ENCODE results near the gene TGFBR1.

TGFBR1 gene

DNA sequence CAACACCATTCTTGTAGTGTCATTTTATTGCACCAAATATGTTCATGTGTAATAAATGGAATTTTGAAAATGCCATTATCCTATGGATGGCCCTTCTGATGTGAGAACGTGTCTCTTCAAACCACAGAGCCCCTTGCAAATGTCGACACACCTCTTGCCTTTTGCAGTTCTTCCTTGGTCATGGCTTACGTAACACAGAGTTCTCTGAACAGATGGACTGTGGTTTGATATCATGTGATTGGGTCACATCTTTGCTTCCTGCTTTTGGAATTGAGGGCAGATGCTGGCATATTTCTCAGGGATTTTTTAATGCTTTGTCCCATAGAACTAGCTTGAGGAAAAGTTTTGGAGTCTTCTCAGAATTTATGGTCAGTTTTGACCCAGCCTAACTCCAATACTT, 4.6 kb downstream of the TGFBR1 start:
- DNase-seq = no peak

DNA sequence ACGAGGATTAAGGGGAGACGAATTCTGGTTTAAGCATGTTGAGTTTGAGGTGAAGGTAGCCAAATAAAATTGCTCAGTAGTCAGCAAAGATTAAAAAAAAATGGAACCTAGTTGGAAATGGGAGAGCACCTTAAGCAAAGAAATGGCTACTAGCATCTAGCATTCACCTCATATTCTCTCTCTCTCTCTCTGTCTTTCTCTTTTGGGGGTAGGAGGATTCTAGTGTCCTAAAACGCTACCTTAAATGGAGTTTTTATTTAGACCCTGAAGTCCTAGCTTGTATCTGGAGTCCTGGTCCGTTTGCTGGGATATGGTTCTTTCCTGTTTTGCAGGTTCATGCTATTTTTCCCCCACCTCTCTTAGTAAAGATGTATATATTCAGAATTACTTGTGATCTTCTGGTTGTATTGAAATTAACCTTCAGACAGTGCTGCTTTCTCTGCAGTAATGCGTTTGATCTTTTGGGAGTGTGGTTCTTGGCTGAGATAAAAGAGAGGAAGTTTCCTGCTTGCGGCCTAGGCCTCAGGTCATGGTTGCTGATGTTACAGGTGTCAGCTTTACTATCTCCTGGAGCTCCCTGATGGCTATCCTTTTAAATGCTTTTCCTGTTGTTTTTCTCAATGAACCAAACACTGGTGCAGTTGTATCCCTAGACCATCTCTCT, 8.0 kb downstream of the TGFBR1 start:
- DNase-seq = no peak

DNA sequence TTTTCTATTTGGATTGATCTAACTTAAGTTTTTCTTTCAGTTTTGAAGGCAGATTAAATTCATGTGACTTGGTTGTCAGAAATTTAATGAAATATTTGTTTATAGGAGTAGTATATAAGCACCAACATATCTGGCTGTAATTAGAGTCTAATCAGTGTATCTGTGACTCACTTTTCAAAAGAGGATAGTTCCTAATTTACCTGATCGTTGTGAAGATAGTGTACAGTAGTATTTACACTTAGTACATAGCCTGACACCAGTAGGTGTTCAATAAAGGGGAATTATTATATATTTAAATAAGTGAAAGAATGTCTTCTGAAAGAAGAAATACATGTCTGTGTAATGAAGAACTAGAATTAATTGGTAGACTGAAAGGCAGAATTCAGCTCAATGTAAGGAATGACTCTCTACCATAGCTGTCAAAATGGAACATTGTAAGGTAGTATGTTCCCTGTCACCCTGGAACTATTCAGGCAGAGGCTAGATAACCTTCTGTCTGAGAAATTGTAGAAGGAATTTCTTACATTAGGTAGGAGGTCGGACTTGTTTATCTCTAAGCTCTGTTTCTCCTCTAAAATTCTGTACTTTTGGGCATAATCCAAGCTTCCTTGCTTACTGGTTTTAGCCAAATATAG, 8.6 kb downstream of the TGFBR1 start:
- no peak for DNase-seq

GRCh38 chr9:99114049-99114440, 9.1 kb downstream of the TGFBR1 start:
- no peak for DNase-seq

DNA sequence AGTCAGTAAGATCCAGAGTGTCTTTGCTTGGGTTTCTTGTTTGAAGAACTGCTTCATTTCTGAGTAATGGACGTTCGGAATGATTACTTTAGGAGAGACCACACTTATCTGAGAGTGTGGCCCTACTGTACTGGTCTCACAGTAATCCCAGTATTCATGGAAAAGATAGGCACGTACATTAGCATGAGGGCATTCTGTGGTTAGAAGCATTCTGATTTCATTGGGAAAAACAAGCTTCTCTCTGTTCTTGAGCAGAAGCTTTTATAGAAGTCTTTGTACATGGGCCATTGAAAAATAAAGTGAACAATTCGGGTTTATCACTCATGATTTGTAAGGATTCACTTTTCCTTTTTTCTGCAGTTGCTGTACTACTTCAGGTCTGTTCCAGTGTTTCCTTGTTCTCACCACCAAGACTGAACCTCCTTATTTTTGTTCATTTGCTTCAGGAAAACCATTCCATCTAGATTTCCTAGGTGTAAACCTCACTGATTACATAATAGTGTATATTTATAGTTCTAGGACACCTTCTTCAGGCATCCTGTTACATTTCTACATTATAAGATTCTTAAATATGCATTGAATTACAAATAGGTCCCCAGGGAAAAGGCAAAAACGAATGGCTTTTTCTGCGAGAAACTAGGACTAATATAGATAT, 10.1 kb downstream of the TGFBR1 start:
- DNase-seq = no peak

DNA sequence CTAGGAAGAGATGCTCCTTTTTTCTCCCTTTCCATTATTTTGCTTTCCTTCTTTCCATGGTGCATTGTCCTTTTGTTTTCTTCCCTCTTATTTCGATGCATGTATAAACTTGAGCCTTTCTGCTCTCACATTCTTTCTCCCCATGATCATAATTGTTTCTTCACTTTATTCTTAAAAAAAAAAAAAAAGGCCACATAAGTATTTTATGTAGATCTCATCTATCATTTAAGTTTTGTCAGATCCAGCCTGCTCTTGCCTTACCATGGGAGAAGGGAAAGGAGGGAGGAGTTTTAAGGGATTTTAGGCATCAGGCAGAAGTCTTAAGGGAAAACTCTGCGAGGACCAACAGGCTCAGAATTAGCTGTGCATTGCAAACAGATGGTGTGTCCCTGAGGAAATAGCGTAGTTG, 11.1 kb downstream of the TGFBR1 start:
- no peak for DNase-seq

GRCh38 chr9:99118782-99119466, 14.0 kb downstream of the TGFBR1 start:
- DNase-seq = no peak

DNA sequence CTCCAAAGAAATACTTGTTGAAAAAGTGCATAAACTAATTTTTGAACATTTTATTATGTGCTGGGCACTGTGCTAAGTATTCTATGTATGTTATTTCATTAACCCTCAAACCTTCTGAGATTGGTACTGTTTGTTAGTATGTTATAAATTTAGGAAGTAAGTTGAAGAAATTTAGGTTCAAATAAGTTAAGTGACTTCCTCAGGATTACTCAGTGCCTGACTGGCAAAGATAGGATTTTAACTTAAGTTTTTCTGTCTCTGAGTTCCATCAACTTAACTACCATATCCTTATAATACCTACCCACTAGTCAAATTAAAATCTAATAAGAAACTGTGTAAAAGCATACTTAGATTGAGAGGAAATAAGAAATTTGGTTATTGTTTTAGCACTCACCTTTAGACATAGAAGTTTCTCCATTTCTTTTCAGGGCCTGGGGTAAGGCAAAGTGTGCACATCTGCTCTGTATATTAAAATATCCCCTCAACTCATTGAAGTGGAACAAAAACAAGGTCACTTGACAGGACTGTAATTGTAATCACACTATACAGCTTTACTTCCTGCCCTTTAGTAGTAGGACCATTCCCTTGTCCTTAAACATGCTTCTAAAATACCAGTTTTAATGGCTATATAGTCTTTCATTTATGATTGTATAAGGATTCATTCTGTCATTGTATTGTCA, 15.2 kb downstream of the TGFBR1 start:
- DNase-seq = no peak

DNA sequence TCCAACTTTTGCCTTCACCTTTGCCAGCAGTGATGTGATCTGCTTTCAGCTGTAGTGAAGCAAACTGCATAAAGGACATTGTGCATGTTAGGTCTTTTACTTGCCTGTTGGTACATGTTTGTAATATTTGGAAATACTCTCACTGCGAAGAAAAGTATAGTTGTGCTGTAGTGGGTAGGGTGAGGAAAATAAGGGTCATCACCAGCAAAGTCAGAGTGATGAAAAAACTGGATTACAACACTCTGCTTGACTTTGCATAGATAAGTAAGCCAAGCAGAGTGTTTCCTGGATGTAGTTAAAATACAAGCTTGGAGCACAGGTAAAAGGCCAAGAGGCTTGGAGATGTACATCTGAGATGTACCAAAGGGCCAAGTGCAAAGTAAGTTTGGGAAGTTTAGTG, 16.7 kb downstream of the TGFBR1 start:
- DNase-seq = no peak

DNA sequence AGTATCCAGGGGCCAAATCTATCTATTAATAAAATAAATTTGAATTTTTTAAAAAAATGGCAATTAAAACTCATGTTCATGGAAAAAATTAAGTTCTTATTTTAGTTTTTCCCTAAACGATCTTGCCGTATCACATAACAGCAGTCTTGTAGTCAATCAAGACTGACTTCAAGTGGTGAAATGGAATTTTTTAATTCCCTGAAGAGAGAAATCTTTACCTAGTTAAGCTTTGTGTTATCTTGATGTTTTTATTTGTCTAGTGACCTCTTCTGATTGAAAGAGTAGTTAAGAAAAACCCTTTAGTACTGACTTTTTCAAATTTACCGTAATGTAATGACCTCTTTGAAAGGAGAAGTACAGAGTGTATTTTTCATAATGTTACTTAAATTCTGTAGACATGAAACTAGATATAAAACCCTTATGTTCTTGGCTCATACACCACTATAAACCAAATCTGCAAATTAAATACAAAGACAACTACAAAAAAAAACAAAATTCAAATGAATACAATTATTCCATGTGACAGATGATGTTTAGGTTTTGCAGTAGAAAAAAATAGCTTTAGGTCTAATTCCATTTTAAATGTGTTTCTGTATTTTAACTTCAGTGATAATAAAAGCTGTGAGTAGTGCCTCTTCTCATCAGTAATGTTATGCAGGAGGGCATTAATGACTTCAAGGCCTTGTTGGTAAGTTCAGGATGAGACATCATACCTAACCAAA, 19.8 kb downstream of the TGFBR1 start:
- no peak for DNase-seq

- DNase-seq = no peak
Measured at GRCh38 chr9:99125446-99125845, 20.5 kb downstream of the TGFBR1 start.

GRCh38 chr9:99126312-99126711, 21.4 kb downstream of the TGFBR1 start:
- no peak for DNase-seq

- DNase-seq = no peak
Measured at GRCh38 chr9:99127356-99128132, 22.6 kb downstream of the TGFBR1 start.

DNA sequence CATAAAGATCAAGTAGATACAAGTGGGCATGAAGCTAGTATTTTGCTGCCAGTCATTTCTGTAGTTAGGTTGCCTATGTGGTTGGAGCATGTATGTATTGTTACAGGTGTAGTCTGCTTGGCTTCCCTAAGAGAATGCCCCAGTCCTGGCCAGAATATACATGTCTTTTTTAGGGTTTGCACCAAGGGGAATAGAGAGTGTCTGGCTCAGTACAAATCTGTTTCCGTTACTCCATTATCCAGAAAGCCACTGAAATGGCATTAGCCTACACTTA, 23.2 kb downstream of the TGFBR1 start:
- no peak for DNase-seq

GRCh38 chr9:99129091-99129490, 24.2 kb downstream of the TGFBR1 start:
- no peak for DNase-seq

DNA sequence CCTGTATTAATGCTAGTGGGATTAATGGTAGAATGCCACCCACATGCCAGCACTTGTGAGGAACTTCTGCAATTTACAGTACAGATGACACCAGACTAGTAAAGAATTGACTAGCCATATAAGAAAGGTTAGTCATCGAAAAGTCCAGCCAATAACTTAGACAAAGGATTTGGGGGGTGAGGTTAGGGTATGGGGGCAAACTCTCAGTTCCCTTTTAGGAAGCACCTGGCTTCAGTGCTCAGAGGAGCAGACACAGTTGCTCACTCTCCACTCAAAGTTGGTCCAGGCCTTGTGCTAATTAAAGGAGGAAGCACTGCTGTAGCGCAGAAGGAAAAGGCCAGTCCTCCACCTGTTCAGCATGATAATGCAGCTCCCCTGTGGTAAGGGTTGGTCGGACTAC, 25.2 kb downstream of the TGFBR1 start:
- DNase-seq = no peak

- no peak for DNase-seq
Measured at GRCh38 chr9:99133145-99133544, 28.2 kb downstream of the TGFBR1 start.

DNA sequence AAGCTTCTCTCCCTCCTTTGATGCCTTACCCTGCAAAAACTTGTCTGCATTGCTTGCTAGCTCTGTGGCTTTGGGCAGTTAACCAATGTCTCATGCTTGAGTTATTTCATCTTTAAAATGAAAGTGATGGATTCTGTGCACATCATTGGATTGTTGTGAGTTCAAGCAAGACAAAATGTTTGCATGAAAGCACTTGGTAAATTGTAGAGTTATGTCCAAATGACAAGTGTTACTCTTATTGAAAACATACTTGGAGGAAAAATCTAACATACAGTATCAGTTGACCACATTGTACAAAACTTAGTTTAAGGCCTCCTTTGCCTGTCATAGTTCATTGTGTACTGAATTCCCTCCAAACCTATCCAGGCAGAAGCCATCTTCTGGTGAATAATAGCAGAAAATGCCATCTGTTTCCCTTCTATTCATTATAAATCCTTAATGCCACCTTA, 30.0 kb downstream of the TGFBR1 start:
- DNase-seq = no peak

DNA sequence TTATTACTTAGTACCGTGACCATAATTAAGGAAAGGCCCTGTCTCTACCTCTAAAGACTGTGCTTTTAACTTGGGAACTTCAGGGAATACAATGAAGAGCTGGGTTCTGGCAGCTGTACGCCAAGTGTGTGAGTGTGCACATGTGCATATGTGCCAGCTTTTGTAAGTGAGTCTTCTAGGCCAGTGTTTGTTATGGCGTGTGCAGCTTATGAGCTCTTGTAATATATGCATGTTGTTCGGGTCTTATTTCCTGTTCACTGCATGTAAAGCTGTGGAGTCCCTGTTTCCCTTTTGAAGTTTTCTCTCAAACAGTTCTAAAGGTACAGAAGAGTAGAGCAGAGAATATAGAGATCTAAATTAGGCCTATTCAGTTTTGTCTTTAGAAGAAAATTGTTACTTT, 30.5 kb downstream of the TGFBR1 start:
- DNase-seq = no peak

- DNase-seq = no peak
Measured at GRCh38 chr9:99137225-99137624, 32.3 kb downstream of the TGFBR1 start.

- no peak for DNase-seq
Measured at GRCh38 chr9:99137891-99138290, 33.0 kb downstream of the TGFBR1 start.
